Measurements from ENCODE around the gene CXCL9.
"Not testable (repeated sequence)": the region's sequence is repeated elsewhere in the genome, so short reads cannot be mapped to it uniquely, and the experiment has no call there.

Gene CXCL9

GRCh38 chr4:76007089-76007862 lies at the start of gene CXCL9:
TSS of gene CXCL9 (minus strand) at chr4:76007509. CDS start at chr4:76007449, 60 bp downstream.
- no peak for DNase-seq

GRCh38 chr4:76055421-76055820 lies 48.1 kb upstream of the CXCL9 start:
- no peak for DNase-seq

GRCh38 chr4:76055016-76055415 lies 47.7 kb upstream of the CXCL9 start:
- DNase-seq: no peak

GRCh38 chr4:76053730-76054129 lies 46.4 kb upstream of the CXCL9 start:
- no peak for DNase-seq

- DNase-seq: not testable (repeated sequence)
These were observed 43.3 kb upstream of the CXCL9 start for GRCh38 chr4:76050560-76051050.

GRCh38 chr4:76049860-76050416 lies 42.6 kb upstream of the CXCL9 start:
- not testable (repeated sequence) for DNase-seq

GRCh38 chr4:76044686-76045085 lies 37.4 kb upstream of the CXCL9 start:
- not testable (repeated sequence) for DNase-seq

GRCh38 chr4:76043306-76043705 lies 36.0 kb upstream of the CXCL9 start:
- not testable (repeated sequence) for DNase-seq

- DNase-seq: not testable (repeated sequence)
These were observed 35.1 kb upstream of the CXCL9 start for GRCh38 chr4:76042241-76042998.

GRCh38 chr4:76036855-76037254 lies 29.5 kb upstream of the CXCL9 start:
- no peak for DNase-seq

GRCh38 chr4:76035799-76036380 lies 28.6 kb upstream of the CXCL9 start, which contains the start of gene CXCL11:
TSS of gene CXCL11 (minus strand) at chr4:76036070. CDS start at chr4:76035987, 83 bp downstream.
- DNase-seq: no peak

- DNase-seq: peak; percentile 48 to 75
These were observed 27.8 kb upstream of the CXCL9 start for GRCh38 chr4:76035141-76035540.

GRCh38 chr4:76029300-76029699 lies 22.0 kb upstream of the CXCL9 start:
- no peak for DNase-seq

- no peak for DNase-seq
These were observed 21.0 kb upstream of the CXCL9 start for GRCh38 chr4:76028350-76028765.

- DNase-seq: no peak
These were observed 16.8 kb upstream of the CXCL9 start for GRCh38 chr4:76024065-76024464.

GRCh38 chr4:76023389-76023788 lies 16.1 kb upstream of the CXCL9 start, which contains the start of gene CXCL10:
TSS of gene CXCL10 (minus strand) at chr4:76023497. CDS start at chr4:76023431, 66 bp downstream.
- DNase-seq: no peak

- no peak for DNase-seq
These were observed 15.4 kb upstream of the CXCL9 start for GRCh38 chr4:76022677-76023076.

- DNase-seq: no peak
These were observed 14.7 kb upstream of the CXCL9 start for GRCh38 chr4:76022031-76022430.

GRCh38 chr4:76017056-76017686 lies 9.9 kb upstream of the CXCL9 start:
- DNase-seq: no peak

- DNase-seq: no peak
These were observed 9.1 kb upstream of the CXCL9 start for GRCh38 chr4:76016393-76016792.

GRCh38 chr4:76013540-76013939 lies 6.2 kb upstream of the CXCL9 start:
- no peak for DNase-seq

- no peak for DNase-seq
These were observed 5.1 kb upstream of the CXCL9 start for GRCh38 chr4:76012388-76012801.
